Vagina (tissue), 2 donors: ENCODE data around the gene GALNT15. TPM values are rescaled to one million over a fixed set of nuclear protein-coding genes. Genes with fewer than 3 reads are reported as not detected.
A peak's percentile ranks its signal among the peaks of the same experiment; 100 is the strongest.

Experiments
- DNase-seq, 2 donors: peaks; one replicate each; pipeline ENCODE4 v3.0.0-alpha.2; 2017; ENCODE audit errors: extremely low spot score in 2 of 2
- H3K27ac ChIP-seq: fragments of 200-600 bp; sonication (generic); one replicate; pipeline ENCODE4 v1.5.1; 2019
- H3K27me3 ChIP-seq: fragments of 200-600 bp; sonication (generic); one replicate; pipeline ENCODE4 v1.5.1; 2019
- H3K36me3 ChIP-seq, 2 donors: fragments of 200-600 bp; sonication (generic); one replicate each; pipeline ENCODE4 v1.5.1; 2017 to 2019
- H3K4me1 ChIP-seq: fragments of 200-600 bp; sonication (generic); one replicate; pipeline ENCODE4 v1.5.1; 2019
- H3K4me3 ChIP-seq, 2 donors: fragments of 200-600 bp; sonication (generic); 1 replicate in 1 of 2; 2 replicates in 1 of 2; pipeline ENCODE4 v1.5.1; 2016 to 2019
- H3K9me3 ChIP-seq: fragments of 200-600 bp; sonication (generic); one replicate; pipeline ENCODE4 v1.5.1; 2019
- CTCF ChIP-seq, 3 experiments: fragments of 450-650 bp in 2 of 3; fragments of 200-600 bp in 1 of 3; sonication (generic) in 1 of 3; IDR thresholded peaks; one replicate each; pipeline ENCODE4 v1.5.1; 2017 to 2019; ENCODE audit warnings: antibody characterized with exemption in 3 of 3, mild to moderate bottlenecking in 2 of 3, moderate library complexity in 2 of 3
- POLR2A ChIP-seq, 2 donors: fragments of 450-650 bp; IDR thresholded peaks; one replicate each; pipeline ENCODE4 v1.6.1; 2017; ENCODE audit warnings: antibody characterized with exemption in 2 of 2, mild to moderate bottlenecking in 2 of 2, moderate library complexity in 2 of 2
- POLR2AphosphoS5 ChIP-seq, 2 donors: sonication (generic); formaldehyde crosslinking; IDR thresholded peaks; one replicate each; pipeline ENCODE4 v1.9.0; 2017; ENCODE audit warnings: antibody characterized with exemption in 2 of 2, mild to moderate bottlenecking in 2 of 2, low read depth in 1 of 2; ENCODE audit not compliant: insufficient read depth in 1 of 2
- intact Hi-C: fragments of 100-400 bp; cut with DNase I; formaldehyde crosslinking; loops from one replicate; pipeline ENCODE4 v1.15.1; 2023
- total RNA-seq: library from RNA; depleted of rRNA; stranded (reverse); fragments of >200 nt; gene quantifications from one replicate; pipeline ENCODE4 v1.2.3, GENCODE V29; 2016

GALNT15 gene
- total RNA-seq, 1 donor from 2014 or later = 225 TPM

GRCh38 chr3:16174026-16174355 lies 489 bp upstream of the GALNT15 start:
- TF ChIP-seq POLR2A (IDR thresholded peaks at IDR 0.05) = no peak
- TF ChIP-seq CTCF (IDR thresholded peaks at IDR 0.05) = no peak
- no peak for TF ChIP-seq POLR2AphosphoS5 (IDR thresholded peaks at IDR 0.05; ENCODE audit: insufficient read depth in 1 of 2, low read depth in 1 of 2)
- Histone ChIP-seq H3K9me3 (no peaks in the 10 kb centered on the region), H3K27me3 (no peaks in the 10 kb centered on the region), H3K4me1 (peaks cover 19% of the 10 kb centered on the region), H3K4me3 (peak overlapping the region; percentile 47 to 48), H3K27ac (peak overlapping the region; percentile 72), H3K36me3 (no peaks in the 10 kb centered on the region)
- no peak for DNase-seq
- intact Hi-C loops = no loop called here

GRCh38 chr3:16174976-16175901 lies 759 bp downstream of the GALNT15 start:
- Histone ChIP-seq H3K27me3 (no peaks in the 10 kb centered on the region), H3K4me3 (peak overlapping the region; percentile 47 to 48), H3K27ac (peak overlapping the region; percentile 72), H3K4me1 (peaks cover 23% of the 10 kb centered on the region), H3K36me3 (no peaks in the 10 kb centered on the region), H3K9me3 (no peaks in the 10 kb centered on the region)
- DNase-seq = peak in 1 of 2 donors; percentile 83
- TF ChIP-seq CTCF (IDR thresholded peaks at IDR 0.05) (no peak), POLR2AphosphoS5 (IDR thresholded peaks at IDR 0.05; ENCODE audit: insufficient read depth in 1 of 2, low read depth in 1 of 2) (no peak), POLR2A (IDR thresholded peaks at IDR 0.05) (no peak)
- intact Hi-C loops = loop anchor here (5.0 kb wide), 2 partner anchors 33 to 72 kb away; no protein-coding TSS in a partner anchor

GRCh38 chr3:16176391-16177030 lies 2.0 kb downstream of the GALNT15 start:
- intact Hi-C loops = loop anchor here (5.0 kb wide), 2 partner anchors 34 to 71 kb away; no protein-coding TSS in a partner anchor
- peaks cover 36% of the 10 kb centered on the region for H3K4me1 ChIP-seq

GRCh38 chr3:16177382-16177781 lies 2.9 kb downstream of the GALNT15 start:
- no peak overlapping the region for H3K27ac ChIP-seq
- TF ChIP-seq POLR2AphosphoS5 (IDR thresholded peaks at IDR 0.05; ENCODE audit: insufficient read depth in 1 of 2, low read depth in 1 of 2) (no peak), CTCF (IDR thresholded peaks at IDR 0.05) (no peak), POLR2A (IDR thresholded peaks at IDR 0.05) (no peak)
- no peaks in the 10 kb centered on the region for H3K36me3 ChIP-seq
- no peaks in the 10 kb centered on the region for H3K27me3 ChIP-seq
- H3K4me1 ChIP-seq = peaks cover 43% of the 10 kb centered on the region
- H3K9me3 ChIP-seq = no peaks in the 10 kb centered on the region
- intact Hi-C loops = loop anchor here (5.0 kb wide), 2 partner anchors 35 to 70 kb away; no protein-coding TSS in a partner anchor
- H3K4me3 ChIP-seq = peak overlapping the region; percentile 47 to 48
- DNase-seq = no peak

More at GRCh38 chr3:16176391-16177030, 2.0 kb downstream of the GALNT15 start:
- no peak for DNase-seq
- no peaks in the 10 kb centered on the region for H3K36me3 ChIP-seq
- H3K4me3 ChIP-seq = peak overlapping the region; percentile 47 to 48
- peak overlapping the region; percentile 72 for H3K27ac ChIP-seq
- no peaks in the 10 kb centered on the region for H3K9me3 ChIP-seq
- H3K27me3 ChIP-seq = no peaks in the 10 kb centered on the region
- TF ChIP-seq POLR2AphosphoS5 (IDR thresholded peaks at IDR 0.05; ENCODE audit: insufficient read depth in 1 of 2, low read depth in 1 of 2) = no peak
- no peak for TF ChIP-seq POLR2A (IDR thresholded peaks at IDR 0.05)
- no peak for TF ChIP-seq CTCF (IDR thresholded peaks at IDR 0.05)
